Parathyroid adenoma (tissue), 2 donors: ENCODE results near the gene TRAM2.

Experiments
- H2AFZ ChIP-seq: fragments of 300-600 bp; sonication (generic); one replicate; pipeline ENCODE4 v1.7.0; 2017; ENCODE audit warnings: antibody characterized with exemption, mild to moderate bottlenecking
- H3K27ac ChIP-seq: fragments of 300-600 bp; sonication (generic); one replicate; pipeline ENCODE4 v1.7.0; 2017
- H3K27me3 ChIP-seq: fragments of 300-600 bp; sonication (generic); one replicate; pipeline ENCODE4 v1.7.0; 2017; ENCODE audit warnings: low read length; ENCODE audit not compliant: control insufficient read depth, insufficient read depth
- H3K36me3 ChIP-seq: fragments of 300-600 bp; sonication (generic); one replicate; pipeline ENCODE4 v1.7.0; 2017; ENCODE audit warnings: low read length; ENCODE audit not compliant: control insufficient read depth, insufficient read depth
- H3K4me1 ChIP-seq: fragments of 300-600 bp; sonication (generic); one replicate; pipeline ENCODE4 v1.7.0; 2017; ENCODE audit warnings: control low read depth
- H3K4me2 ChIP-seq: fragments of 300-600 bp; sonication (generic); one replicate; pipeline ENCODE4 v1.7.0; 2017; ENCODE audit warnings: low read length
- H3K4me3 ChIP-seq: fragments of 300-600 bp; sonication (generic); one replicate; pipeline ENCODE4 v1.7.0; 2017; ENCODE audit warnings: low read depth, low read length
- H3K79me2 ChIP-seq: fragments of 300-600 bp; sonication (generic); one replicate; pipeline ENCODE4 v1.7.0; 2017; ENCODE audit warnings: control low read depth
- H3K9ac ChIP-seq: fragments of 300-600 bp; sonication (generic); one replicate; pipeline ENCODE4 v1.7.0; 2017; ENCODE audit warnings: mild to moderate bottlenecking
- H3K9me3 ChIP-seq: fragments of 300-600 bp; sonication (generic); one replicate; pipeline ENCODE4 v1.7.0; 2017; ENCODE audit warnings: low read length; ENCODE audit not compliant: control insufficient read depth
- CTCF ChIP-seq: fragments of 300-600 bp; sonication (generic); IDR thresholded peaks from one replicate; pipeline ENCODE4 v1.7.0; 2017; ENCODE audit warnings: antibody characterized with exemption, mild to moderate bottlenecking
- donor health status: primary hyperparathyroidism.

TRAM2 gene

GRCh38 chr6:52557389-52558265 lies 19.2 kb downstream of the TRAM2 start:
- Histone ChIP-seq H3K4me3 (no peak overlapping the region), H3K9ac (no peak overlapping the region), H3K4me1 (no peaks in the 10 kb centered on the region), H3K79me2 (no peaks in the 10 kb centered on the region), H3K27ac (no peak overlapping the region), H3K36me3 (no peaks in the 10 kb centered on the region), H3K9me3 (no peaks in the 10 kb centered on the region), H2AFZ (no peak overlapping the region), H3K4me2 (no peak overlapping the region), H3K27me3 (no peaks in the 10 kb centered on the region)
- TF ChIP-seq CTCF: no peak

- no peak for TF ChIP-seq CTCF
- Histone ChIP-seq H3K9me3 (no peaks in the 10 kb centered on the region), H3K27ac (no peak overlapping the region), H3K79me2 (no peaks in the 10 kb centered on the region), H3K36me3 (no peaks in the 10 kb centered on the region), H3K4me3 (no peak overlapping the region), H3K4me2 (no peak overlapping the region), H2AFZ (no peak overlapping the region), H3K9ac (no peak overlapping the region), H3K4me1 (peaks cover 6% of the 10 kb centered on the region), H3K27me3 (no peaks in the 10 kb centered on the region)
Measured at GRCh38 chr6:52555518-52556233, 21.2 kb downstream of the TRAM2 start.

GRCh38 chr6:52554684-52555280 lies 22.1 kb downstream of the TRAM2 start:
- TF ChIP-seq CTCF: no peak
- Histone ChIP-seq H3K9me3 (no peaks in the 10 kb centered on the region), H3K36me3 (no peaks in the 10 kb centered on the region), H3K27ac (no peak overlapping the region), H3K79me2 (no peaks in the 10 kb centered on the region), H3K4me2 (no peak overlapping the region), H3K4me1 (peaks cover 6% of the 10 kb centered on the region), H3K9ac (no peak overlapping the region), H3K27me3 (no peaks in the 10 kb centered on the region), H3K4me3 (no peak overlapping the region), H2AFZ (no peak overlapping the region)

GRCh38 chr6:52553719-52554118 lies 23.1 kb downstream of the TRAM2 start:
- no peaks in the 10 kb centered on the region for H3K36me3 ChIP-seq
- no peaks in the 10 kb centered on the region for H3K9me3 ChIP-seq
- H3K9ac ChIP-seq: no peak overlapping the region
- H3K4me1 ChIP-seq: peaks cover 6% of the 10 kb centered on the region
- H3K79me2 ChIP-seq: peaks cover under 1% of the 10 kb centered on the region
- no peak for TF ChIP-seq CTCF
- H3K27me3 ChIP-seq: no peaks in the 10 kb centered on the region
- no peak overlapping the region for H3K4me3 ChIP-seq
- no peak overlapping the region for H2AFZ ChIP-seq
- no peak overlapping the region for H3K27ac ChIP-seq
- H3K4me2 ChIP-seq: no peak overlapping the region
